Fibroblast of skin of scalp (primary cell): ENCODE measurements around the gene LAMA2. TPM values are rescaled to one million over a fixed set of nuclear protein-coding genes. Genes with fewer than 3 reads are reported as not detected.

Experiments
- DNase-seq: peaks from one replicate; pipeline ENCODE4 v3.0.0-alpha.2; 2013
- polyA plus RNA-seq, 2 experiments: library from polyadenylated mRNA; unstranded; fragments of 120-200 nt; gene quantifications; one replicate each; pipeline ENCODE4 v1.2.1, GENCODE V29; 2013; ENCODE audit not compliant: insufficient read length in 2 of 2

LAMA2 gene
- polyA plus RNA-seq (2013, experiment 1 of 2; ENCODE audit: insufficient read length), result 16.7 TPM
- polyA plus RNA-seq (2013, experiment 2 of 2; ENCODE audit: insufficient read length), result 19.8 TPM

GRCh38 chr6:128882991-128883611 lies at the start of gene LAMA2:
Gene LAMA2 (plus strand): TSS chr6:128883138. CDS start chr6:128883246, 108 bp downstream.
- peak; percentile 88 for DNase-seq

GRCh38 chr6:128836761-128837160 lies 46.2 kb upstream of the LAMA2 start:
- DNase-seq, result no peak

GRCh38 chr6:128841518-128841917 lies 41.4 kb upstream of the LAMA2 start:
- DNase-seq, result no peak

GRCh38 chr6:128844598-128844997 lies 38.3 kb upstream of the LAMA2 start:
- no peak for DNase-seq

- no peak for DNase-seq
These were observed 35.3 kb upstream of the LAMA2 start for GRCh38 chr6:128847431-128848210.

GRCh38 chr6:128848212-128848935 lies 34.6 kb upstream of the LAMA2 start:
- DNase-seq, result no peak

GRCh38 chr6:128855581-128856085 lies 27.3 kb upstream of the LAMA2 start:
- DNase-seq, result no peak

GRCh38 chr6:128857806-128858205 lies 25.1 kb upstream of the LAMA2 start:
- no peak for DNase-seq

GRCh38 chr6:128860782-128861181 lies 22.2 kb upstream of the LAMA2 start:
- DNase-seq, result no peak

GRCh38 chr6:128863983-128864382 lies 19.0 kb upstream of the LAMA2 start:
- DNase-seq, result no peak

- DNase-seq, result no peak
These were observed 12.2 kb upstream of the LAMA2 start for GRCh38 chr6:128870746-128871145.

GRCh38 chr6:128874863-128875262 lies 8.1 kb upstream of the LAMA2 start:
- DNase-seq, result no peak

GRCh38 chr6:128882560-128882959 lies 378 bp upstream of the LAMA2 start:
- DNase-seq, result peak; percentile 13

- no peak for DNase-seq
These were observed 968 bp downstream of the LAMA2 start for GRCh38 chr6:128883906-128884305.

- no peak for DNase-seq
These were observed 2.4 kb downstream of the LAMA2 start for GRCh38 chr6:128885381-128885780.

- peak; percentile 58 for DNase-seq
These were observed 3.8 kb downstream of the LAMA2 start for GRCh38 chr6:128886706-128887105.

- DNase-seq, result no peak
These were observed 5.7 kb downstream of the LAMA2 start for GRCh38 chr6:128888444-128889175.

- DNase-seq, result no peak
These were observed 6.9 kb downstream of the LAMA2 start for GRCh38 chr6:128889870-128890269.

GRCh38 chr6:128892079-128892478 lies 9.1 kb downstream of the LAMA2 start:
- no peak for DNase-seq

GRCh38 chr6:128899341-128900050 lies 16.6 kb downstream of the LAMA2 start:
- DNase-seq, result peak; percentile 55

- DNase-seq, result no peak
These were observed 20.8 kb downstream of the LAMA2 start for GRCh38 chr6:128903715-128904114.

- no peak for DNase-seq
These were observed 31.1 kb downstream of the LAMA2 start for GRCh38 chr6:128914051-128914450.
